H1 (cell line): ENCODE results near the gene TNN. TPM values are rescaled to one million over a fixed set of nuclear protein-coding genes. Genes with fewer than 3 reads are reported as not detected.

ENCODE experiments used
- CTCF ChIA-PET: fragments of 300-600 bp; sonication (Branson Sonifier 250); formaldehyde crosslinking; loops from one replicate; lab custom pipeline; 2021; ENCODE audit not compliant: partially characterized antibody; lab: Charles Lee
- POLR2A ChIA-PET: fragments of 300-600 bp; sonication (Branson Sonifier 250); formaldehyde crosslinking; loops from one replicate; lab custom pipeline; 2021; ENCODE audit warnings: inconsistent platforms; ENCODE audit not compliant: partially characterized antibody; lab: Charles Lee
- DNase-seq, 2 experiments: peaks; one replicate each; pipeline versions ENCODE4 v3.0.0 to v3.0.0-alpha.2; 2010 to 2022; ENCODE audit warnings: low spot score in 2 of 2, low read depth in 1 of 2, mixed read lengths in 1 of 2
- FAIRE-seq: peaks from 2 replicates; lab custom pipeline; 2011; peaks lifted over from hg19 to GRCh38; lab: Jason Lieb, UNC
- H2AFZ ChIP-seq: 2 replicates; pipeline ENCODE4 v1.8.1; 2012; ENCODE audit warnings: low read length, inconsistent platforms
- H2AK5ac ChIP-seq: 2 replicates; pipeline ENCODE4 v1.6.1; 2013; ENCODE audit warnings: low read depth, low read length
- H2BK120ac ChIP-seq: replicated peaks from 2 replicates; pipeline ENCODE3; 2013; ENCODE audit warnings: low read depth, low read length, inconsistent platforms
- H2BK12ac ChIP-seq: 2 replicates; pipeline ENCODE4 v1.6.1; 2013; ENCODE audit warnings: low read depth, low read length
- H2BK15ac ChIP-seq: 2 replicates; pipeline ENCODE4 v1.6.1; 2013; ENCODE audit warnings: low read length
- H2BK20ac ChIP-seq: 2 replicates; pipeline ENCODE4 v1.6.1; 2013; ENCODE audit warnings: low read length
- H2BK5ac ChIP-seq: 2 replicates; pipeline ENCODE4 v1.6.1; 2013; ENCODE audit warnings: low read depth, low read length
- H3K14ac ChIP-seq: 2 replicates; pipeline ENCODE4 v1.6.1; 2013; ENCODE audit warnings: inconsistent platforms; ENCODE audit not compliant: insufficient read length
- H3K18ac ChIP-seq: 2 replicates; pipeline ENCODE4 v1.6.1; 2013; ENCODE audit warnings: low read length; ENCODE audit errors: extremely low read depth
- H3K23ac ChIP-seq: 2 replicates; pipeline ENCODE4 v1.6.1; 2013; ENCODE audit warnings: inconsistent platforms; ENCODE audit not compliant: insufficient read length
- H3K23me2 ChIP-seq: 2 replicates; pipeline ENCODE4 v1.6.1; 2013; ENCODE audit warnings: low read depth, low read length
- H3K27ac ChIP-seq: 2 replicates; pipeline ENCODE4 v1.6.1; 2011; ENCODE audit warnings: low read depth, low read length, inconsistent platforms
- H3K27me3 ChIP-seq, 4 experiments: replicated peaks in 1 of 4; 1 replicate in 1 of 4; 2 replicates in 3 of 4; pipeline versions ENCODE4 v1.6.1 to v1.8.1; 2011 to 2013; ENCODE audit warnings: low read length in 3 of 4, mild to moderate bottlenecking in 3 of 4, inconsistent platforms in 2 of 4, mixed read lengths in 2 of 4, moderate library complexity in 1 of 4; ENCODE audit not compliant: control insufficient read depth in 3 of 4, insufficient read depth in 3 of 4; ENCODE audit errors: extremely low read depth in 1 of 4
- H3K36me3 ChIP-seq, 4 experiments: 2 replicates each; pipeline versions ENCODE4 v1.6.1 to v1.8.1; 2011 to 2013; ENCODE audit warnings: mild to moderate bottlenecking in 4 of 4, low read length in 3 of 4, moderate library complexity in 2 of 4, control low read depth in 1 of 4, inconsistent platforms in 1 of 4; ENCODE audit not compliant: insufficient read depth in 4 of 4, control insufficient read depth in 2 of 4
- H3K4ac ChIP-seq: replicated peaks from 2 replicates; pipeline ENCODE3; 2013; ENCODE audit warnings: low read length, low read depth, mixed read lengths, inconsistent platforms; ENCODE audit not compliant: insufficient read length
- H3K4me1 ChIP-seq, 4 experiments: replicated peaks in 1 of 4; 1 replicate in 1 of 4; 2 replicates in 3 of 4; pipeline versions ENCODE4 v1.6.1 to v1.8.1; 2011 to 2013; ENCODE audit warnings: low read length in 3 of 4, inconsistent platforms in 2 of 4, mixed read lengths in 1 of 4; ENCODE audit not compliant: insufficient read depth in 4 of 4, control insufficient read depth in 3 of 4
- H3K4me2 ChIP-seq, 2 experiments: 2 replicates each; pipeline versions ENCODE4 v1.6.1 to v1.8.1; 2011 to 2013; ENCODE audit warnings: low read depth in 2 of 2, low read length in 2 of 2, control low read depth in 1 of 2, inconsistent platforms in 1 of 2, mild to moderate bottlenecking in 1 of 2; ENCODE audit not compliant: insufficient read depth in 1 of 2
- H3K4me3 ChIP-seq, 4 experiments: fragments of 200-600, 300-600 bp in 1 of 4; sonication (generic), shearing (Covaris generic), sonication (Bioruptor Twin) in 1 of 4; 2 replicates each; pipeline versions ENCODE4 v1.5.1 to v1.8.1; 2011 to 2016; ENCODE audit warnings: low read length in 4 of 4, low read depth in 3 of 4, control low read depth in 2 of 4, inconsistent platforms in 2 of 4, mild to moderate bottlenecking in 2 of 4, mixed read lengths in 1 of 4, moderate library complexity in 1 of 4; ENCODE audit not compliant: insufficient read depth in 2 of 4; ENCODE audit errors: extremely low read depth in 1 of 4
- H3K56ac ChIP-seq: replicated peaks from 2 replicates; pipeline ENCODE3; 2013; ENCODE audit warnings: low read depth, mild to moderate bottlenecking, mixed read lengths, low read length, inconsistent platforms; ENCODE audit not compliant: insufficient read length
- H3K79me1 ChIP-seq: 2 replicates; pipeline ENCODE4 v1.6.1; 2013; ENCODE audit warnings: low read depth, low read length, control low read depth
- H3K79me2 ChIP-seq, 2 experiments: 2 replicates each; pipeline versions ENCODE4 v1.6.1 to v1.8.1; 2012 to 2013; ENCODE audit warnings: low read length in 2 of 2, mild to moderate bottlenecking in 2 of 2, inconsistent platforms in 1 of 2; ENCODE audit not compliant: insufficient read depth in 2 of 2, control insufficient read depth in 1 of 2
- H3K9ac ChIP-seq, 4 experiments: replicated peaks in 1 of 4; 1 replicate in 1 of 4; 2 replicates in 3 of 4; pipeline versions ENCODE4 v1.6.1 to v1.8.1; 2011 to 2013; ENCODE audit warnings: low read depth in 3 of 4, low read length in 3 of 4, control low read depth in 2 of 4, mild to moderate bottlenecking in 2 of 4, moderate library complexity in 2 of 4, inconsistent platforms in 1 of 4; ENCODE audit errors: extremely low read depth in 1 of 4
- H3K9me3 ChIP-seq, 2 experiments: 2 replicates each; pipeline versions ENCODE4 v1.6.1 to v1.8.1; 2012 to 2013; ENCODE audit warnings: mild to moderate bottlenecking in 2 of 2, moderate library complexity in 2 of 2, control low read depth in 1 of 2, inconsistent platforms in 1 of 2, low read depth in 1 of 2, low read length in 1 of 2, mixed read lengths in 1 of 2; ENCODE audit not compliant: insufficient read depth in 2 of 2
- H4K20me1 ChIP-seq, 2 experiments: replicated peaks in 1 of 2; 2 replicates each; pipeline versions ENCODE3 to v1.8.1; 2011 to 2013; ENCODE audit warnings: inconsistent platforms in 2 of 2, low read length in 2 of 2, mild to moderate bottlenecking in 1 of 2; ENCODE audit not compliant: insufficient read depth in 2 of 2, control insufficient read depth in 1 of 2
- H4K5ac ChIP-seq: 2 replicates; pipeline ENCODE4 v1.6.1; 2013; ENCODE audit warnings: low read length, low read depth, mixed read lengths, inconsistent platforms; ENCODE audit not compliant: insufficient read length
- H4K8ac ChIP-seq: 2 replicates; pipeline ENCODE4 v1.8.0; 2013; ENCODE audit warnings: mild to moderate bottlenecking, moderate library complexity, low read length, inconsistent platforms; ENCODE audit not compliant: insufficient read depth; ENCODE audit errors: extremely low read depth
- H4K91ac ChIP-seq: replicated peaks from 2 replicates; pipeline ENCODE3; 2013; ENCODE audit warnings: low read length, mixed read lengths, inconsistent platforms; ENCODE audit not compliant: insufficient read length
- BRCA1 ChIP-seq: IDR thresholded peaks from 2 replicates; pipeline ENCODE4 v1.6.1; 2012; ENCODE audit warnings: low read depth, low read length, improper control_type of control experiment
- EP300 ChIP-seq, 2 experiments: IDR thresholded peaks; 1 replicate in 1 of 2; 2 replicates in 1 of 2; pipeline ENCODE4 v1.6.1; 2011 to 2012; ENCODE audit warnings: low read depth in 2 of 2, low read length in 2 of 2, mild to moderate bottlenecking in 2 of 2, borderline replicate concordance in 1 of 2, inconsistent platforms in 1 of 2, moderate library complexity in 1 of 2
- EZH2 ChIP-seq: fragments of 200-600 bp; sonication (generic); IDR thresholded peaks from 2 replicates; pipeline ENCODE4 v1.7.1; 2012; ENCODE audit warnings: low read depth, mild to moderate bottlenecking, moderate library complexity, low read length, inconsistent platforms; ENCODE audit not compliant: severe bottlenecking
- GTF2F1 ChIP-seq: IDR thresholded peaks from 2 replicates; pipeline ENCODE4 v1.6.1; 2012; ENCODE audit warnings: low read depth, low read length, improper control_type of control experiment, borderline replicate concordance
- JUN ChIP-seq: IDR thresholded peaks from 2 replicates; pipeline ENCODE4 v1.6.1; 2011; ENCODE audit warnings: low read depth, mild to moderate bottlenecking, improper control_type of control experiment, low read length
- MAX ChIP-seq: IDR thresholded peaks from 2 replicates; pipeline ENCODE4 v1.6.1; 2012; ENCODE audit warnings: inconsistent platforms
- RAD21 ChIP-seq, 2 experiments: IDR thresholded peaks in 1 of 2; conservative IDR thresholded peaks in 1 of 2; 2 replicates each; pipeline ENCODE4 v1.6.1; 2011; ENCODE audit warnings: low read depth in 2 of 2, low read length in 2 of 2, improper control_type of control experiment in 1 of 2, inconsistent platforms in 1 of 2, mild to moderate bottlenecking in 1 of 2, moderate library complexity in 1 of 2
- RBBP5 ChIP-seq: IDR thresholded peaks from 2 replicates; pipeline ENCODE4 v1.7.1; 2012; ENCODE audit warnings: low read depth, mild to moderate bottlenecking, inconsistent platforms, low read length, moderate library complexity, borderline replicate concordance
- SIX5 ChIP-seq: IDR thresholded peaks from 2 replicates; pipeline ENCODE4 v1.6.1; 2011; ENCODE audit warnings: mild to moderate bottlenecking, low read depth, low read length
- SP4 ChIP-seq: IDR thresholded peaks from 2 replicates; pipeline ENCODE4 v1.6.1; 2012; ENCODE audit warnings: low read length, inconsistent platforms
- TEAD4 ChIP-seq: IDR thresholded peaks from 2 replicates; pipeline ENCODE4 v1.6.1; 2012; ENCODE audit warnings: low read depth, low read length, inconsistent platforms, mixed read lengths
- WGBS, 2 experiments: shearing (Covaris generic) in 1 of 2; methylation state at CpG; one replicate each; pipeline versions ENCODE4 v1.1.6 to v1.1.7; 2013 to 2015; ENCODE audit warnings: low lambda C conversion rate in 2 of 2, mixed read lengths in 2 of 2, inconsistent platforms in 1 of 2, low coverage in 1 of 2, missing lambda C conversion rate in 1 of 2; ENCODE audit not compliant: insufficient replicate concordance in 2 of 2, insufficient coverage in 1 of 2, insufficient read length in 1 of 2; ENCODE audit errors: extremely low coverage in 1 of 2, missing lambda C conversion rate in 1 of 2; 5-methylcytosine and 5-hydroxymethylcytosine counted together
- polyA plus RNA-seq, 7 experiments: library from polyadenylated mRNA; depleted of rRNA in 3 of 7; stranded (reverse) in 5 of 7; unstranded in 2 of 7; fragments of >200 nt in 5 of 7; fragments of 200-250 nt in 2 of 7; gene quantifications; 1 replicate in 5 of 7; 2 replicates in 1 of 7; 4 replicates in 1 of 7; pipeline versions ENCODE4 v1.2.1 to v1.2.3, GENCODE V29; 2011 to 2013; ENCODE audit warnings: missing spikeins in 2 of 7, mixed read lengths in 2 of 7
- total RNA-seq: library from RNA; stranded (reverse); fragmentation: NEBNext Ultra II Directional; extraction: Animal tissue kit (Norgen Biotek cat#: 25700); gene quantifications from 2 replicates; pipeline ENCODE4 v1.2.1, GENCODE V29; 2021
- TF ChIP-seq, protein P1 (sequence below): IDR thresholded peaks from 2 replicates; pipeline ENCODE4 v1.6.1; 2011; ENCODE audit warnings: low read depth, mild to moderate bottlenecking, low read length; ENCODE audit not compliant: insufficient read depth

The TNN gene
- total and polyA plus RNA-seq, 2 of the 8 experiments (the other 6 are each of a cell fraction or from before 2014, with no cell fraction given), result 0.21 to 0.30 TPM

DNA sequence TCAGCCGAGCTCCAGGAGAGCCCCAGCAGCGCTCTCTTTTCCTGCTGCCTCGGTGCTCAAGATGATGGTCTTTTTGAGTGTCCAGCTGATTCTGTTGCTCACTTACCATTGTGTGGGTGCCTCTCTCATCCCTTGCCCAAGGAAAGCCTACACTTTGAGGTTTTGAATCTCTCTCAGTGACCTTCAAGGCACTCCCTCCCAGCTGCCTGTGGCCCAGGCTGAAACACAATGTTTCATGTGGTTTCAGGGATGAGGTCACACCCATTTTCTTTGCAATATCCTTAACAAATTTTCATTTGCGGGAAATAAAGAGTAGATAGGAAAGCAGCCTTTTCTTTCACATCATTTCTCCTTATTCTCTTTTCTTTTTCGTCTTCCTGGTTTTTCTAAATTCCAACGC, 31.8 kb upstream of the TNN start:
- Histone ChIP-seq H3K23me2 (no peaks in the 10 kb centered on the region), H4K20me1 (no peaks in the 10 kb centered on the region), H3K56ac (no peak overlapping the region), H2AFZ (no peak overlapping the region), H3K9me3 (no peaks in the 10 kb centered on the region), H3K79me1 (no peaks in the 10 kb centered on the region), H4K8ac (no peak overlapping the region), H2BK12ac (peak overlapping the region; percentile 86; the same call in 1 of the 2 replicates), H2BK5ac (no peak overlapping the region), H3K4ac (no peak overlapping the region), H3K4me2 (no peak overlapping the region), H3K79me2 (no peaks in the 10 kb centered on the region), H2AK5ac (no peak overlapping the region), H2BK15ac (no peak overlapping the region), H3K36me3 (no peaks in the 10 kb centered on the region), H2BK120ac (no peak overlapping the region), H4K91ac (no peak overlapping the region), H3K27me3 (no peaks in the 10 kb centered on the region; a peak in 1 of 7 replicates), H3K14ac (no peak overlapping the region), H3K18ac (peak overlapping the region; percentile 61; the same call in 1 of the 2 replicates), H3K4me1 (peaks cover 0 to 6% (median 2%) of the 10 kb centered on the region in 4 experiments; a peak in 3 of 7 replicates), H3K27ac (no peak overlapping the region), H4K5ac (no peak overlapping the region), H2BK20ac (no peak overlapping the region), H3K23ac (no peak overlapping the region), H3K9ac (no peak overlapping the region), H3K4me3 (no peak overlapping the region)
- ChIA-PET POLR2A (no interaction called here), CTCF (interaction anchor here (0.6 to 1.9 kb wide), 9 partner anchors 9 to 708 kb away, joined by 3 to 9 read pairs (median 4); partner anchors contain the start of gene TNR)
- TF ChIP-seq EP300 (IDR thresholded peaks at IDR 0.05; ENCODE audit: borderline replicate concordance in 1 of 2, low read depth in 2 of 2, low read length in 2 of 2), result no peak
- no peak for TF ChIP-seq GTF2F1
- no peak for TF ChIP-seq EZH2
- no peak for TF ChIP-seq TEAD4
- no peak for TF ChIP-seq RBBP5
- TF ChIP-seq RAD21 (IDR thresholded peaks at IDR 0.05 in 1 of 2, conservative IDR thresholded peaks at IDR 0.05 in 1 of 2; ENCODE audit: low read depth in 2 of 2, low read length in 2 of 2), result no peak
- TF ChIP-seq SP4, result no peak
- TF ChIP-seq, protein P1, sequence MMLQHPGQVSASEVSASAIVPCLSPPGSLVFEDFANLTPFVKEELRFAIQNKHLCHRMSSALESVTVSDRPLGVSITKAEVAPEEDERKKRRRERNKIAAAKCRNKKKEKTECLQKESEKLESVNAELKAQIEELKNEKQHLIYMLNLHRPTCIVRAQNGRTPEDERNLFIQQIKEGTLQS, result no peak
- TF ChIP-seq SIX5, result no peak
- no peak for TF ChIP-seq BRCA1
- TF ChIP-seq MAX, result no peak
- TF ChIP-seq JUN, result no peak
- 86% methylated on average over 6 of the region's 6 CpGs; no CpG with 5 or more reads in 1 of the 2 experiments for WGBS, 2 experiments
- DNase-seq, result no peak
- no peak for FAIRE-seq
